ENCODE results near the gene SAMD4A.

SAMD4A gene

GRCh38 chr14:54597795-54598443, 31.0 kb downstream of the SAMD4A start:
- Histone ChIP-seq H4K20me1 (ENCODE audit: insufficient read depth) (no peaks in the 10 kb centered on the region), H2AFZ (ENCODE audit: low read depth) (no peak overlapping the region), H3K79me2 (ENCODE audit: insufficient read depth, low read depth) (no peaks in the 10 kb centered on the region), H3K36me3 (ENCODE audit: insufficient read depth) (no peaks in the 10 kb centered on the region), H3K4me2 (no peak overlapping the region), H3K27ac (no peak overlapping the region), H3K9ac (no peak overlapping the region), H3K27me3 (ENCODE audit: insufficient read depth, low read depth) (no peaks in the 10 kb centered on the region), H3K4me3 (IDR thresholded peaks at IDR 0.05; ENCODE audit: insufficient read depth, low read depth, low read length) (no peak overlapping the region), H3K4me1 (ENCODE audit: low read depth, poor library complexity, severe bottlenecking) (no peaks in the 10 kb centered on the region)
- TF ChIP-seq CTCF (conservative IDR thresholded peaks at IDR 0.05; ENCODE audit: low read depth, low read length), result no peak

- no peaks in the 10 kb centered on the region for H4K20me1 ChIP-seq (ENCODE audit: insufficient read depth)
Observed at GRCh38 chr14:54599966-54600716, 33.2 kb downstream of the SAMD4A start.

GRCh38 chr14:54600717-54601109, 33.8 kb downstream of the SAMD4A start:
- H3K9ac ChIP-seq, result no peak overlapping the region
- no peak for TF ChIP-seq CTCF (conservative IDR thresholded peaks at IDR 0.05; ENCODE audit: low read depth, low read length)
- no peak overlapping the region for H3K27ac ChIP-seq
- no peaks in the 10 kb centered on the region for H3K79me2 ChIP-seq (ENCODE audit: insufficient read depth, low read depth)
- no peak overlapping the region for H3K4me2 ChIP-seq
- no peak overlapping the region for H2AFZ ChIP-seq (ENCODE audit: low read depth)
- H3K27me3 ChIP-seq (ENCODE audit: insufficient read depth, low read depth), result no peaks in the 10 kb centered on the region
- no peaks in the 10 kb centered on the region for H3K4me1 ChIP-seq (ENCODE audit: low read depth, poor library complexity, severe bottlenecking)
- H3K4me3 ChIP-seq (IDR thresholded peaks at IDR 0.05; ENCODE audit: insufficient read depth, low read depth, low read length), result no peak overlapping the region
- H4K20me1 ChIP-seq (ENCODE audit: insufficient read depth), result no peaks in the 10 kb centered on the region
- no peaks in the 10 kb centered on the region for H3K36me3 ChIP-seq (ENCODE audit: insufficient read depth)

More at GRCh38 chr14:54599966-54600716, 33.2 kb downstream of the SAMD4A start:
- Histone ChIP-seq H3K4me2 (no peak overlapping the region), H3K4me3 (IDR thresholded peaks at IDR 0.05; ENCODE audit: insufficient read depth, low read depth, low read length) (no peak overlapping the region), H3K9ac (no peak overlapping the region), H3K79me2 (ENCODE audit: insufficient read depth, low read depth) (no peaks in the 10 kb centered on the region), H3K27me3 (ENCODE audit: insufficient read depth, low read depth) (no peaks in the 10 kb centered on the region), H3K36me3 (ENCODE audit: insufficient read depth) (no peaks in the 10 kb centered on the region), H2AFZ (ENCODE audit: low read depth) (no peak overlapping the region), H3K27ac (no peak overlapping the region), H3K4me1 (ENCODE audit: low read depth, poor library complexity, severe bottlenecking) (no peaks in the 10 kb centered on the region)
- TF ChIP-seq CTCF (conservative IDR thresholded peaks at IDR 0.05; ENCODE audit: low read depth, low read length), result no peak

- Histone ChIP-seq H3K4me3 (IDR thresholded peaks at IDR 0.05; ENCODE audit: insufficient read depth, low read depth, low read length) (no peak overlapping the region), H2AFZ (ENCODE audit: low read depth) (no peak overlapping the region), H4K20me1 (ENCODE audit: insufficient read depth) (no peaks in the 10 kb centered on the region), H3K9ac (no peak overlapping the region), H3K27me3 (ENCODE audit: insufficient read depth, low read depth) (no peaks in the 10 kb centered on the region), H3K27ac (no peak overlapping the region), H3K4me1 (ENCODE audit: low read depth, poor library complexity, severe bottlenecking) (no peaks in the 10 kb centered on the region), H3K4me2 (no peak overlapping the region), H3K79me2 (ENCODE audit: insufficient read depth, low read depth) (no peaks in the 10 kb centered on the region), H3K36me3 (ENCODE audit: insufficient read depth) (no peaks in the 10 kb centered on the region)
- TF ChIP-seq CTCF (conservative IDR thresholded peaks at IDR 0.05; ENCODE audit: low read depth, low read length), result no peak
Observed at GRCh38 chr14:54603362-54603761, 36.4 kb downstream of the SAMD4A start.

All from KMS-11 (cell line).